ENCODE measurements around the gene HNRNPC.

The HNRNPC gene

DNA sequence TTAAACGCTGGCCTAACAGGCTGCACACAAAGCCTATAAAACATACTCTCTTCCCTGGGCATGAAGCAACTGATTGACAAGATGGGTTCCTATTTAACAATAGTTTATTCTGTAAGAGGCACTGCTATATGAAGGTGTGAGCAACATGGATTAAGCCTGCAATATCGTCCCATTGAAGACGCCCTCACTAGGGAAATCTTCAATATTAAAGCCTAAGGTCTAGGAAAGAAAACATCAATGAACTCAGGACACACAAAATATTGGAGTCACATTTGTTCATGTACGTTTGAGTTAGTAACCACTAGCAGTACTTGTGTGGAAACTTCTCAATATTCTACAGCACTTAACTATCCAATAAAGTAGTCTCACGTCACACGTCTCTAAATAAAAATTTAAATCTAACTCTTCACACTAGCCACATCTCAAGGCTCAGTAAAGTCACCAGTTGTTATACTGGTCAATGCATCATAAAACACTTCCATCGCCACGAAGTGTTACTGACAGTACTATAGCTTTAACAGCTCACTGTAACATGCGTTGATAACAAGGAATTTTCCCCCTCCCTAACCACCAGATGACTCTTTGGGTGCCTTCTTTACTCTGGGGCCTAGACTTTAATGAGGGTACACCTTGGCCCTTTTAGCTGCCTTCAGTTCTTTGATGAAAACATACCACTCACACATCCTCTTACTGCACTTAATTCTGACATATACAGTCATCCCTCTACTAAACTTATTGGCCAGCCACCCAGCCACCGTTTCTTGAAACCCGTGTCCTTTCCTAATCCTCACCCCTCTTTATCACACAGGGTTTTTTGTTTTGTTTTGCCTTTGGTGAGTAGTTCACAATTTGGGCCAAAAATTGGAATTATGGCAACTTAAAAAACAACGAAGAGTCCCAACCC is 63.3 kb downstream of the HNRNPC start:
- ChIA-PET CTCF (no interaction called here), POLR2A (no interaction called here)
- TF ChIP-seq LEF1 (IDR thresholded peaks at IDR 0.05; ENCODE audit: borderline replicate concordance) (no peak), FOXA1 (IDR thresholded peaks at IDR 0.05) (no peak), SUZ12 (IDR thresholded peaks at IDR 0.05) (no peak), BHLHE40 (IDR thresholded peaks at IDR 0.05; ENCODE audit: borderline replicate concordance) (no peak), ZNF384 (IDR thresholded peaks at IDR 0.05) (no peak), FOXM1 (IDR thresholded peaks at IDR 0.05; ENCODE audit: borderline replicate concordance) (no peak), CTBP1 (IDR thresholded peaks at IDR 0.05; ENCODE audit: borderline replicate concordance) (no peak), SP1 (IDR thresholded peaks at IDR 0.05) (no peak), NFRKB (IDR thresholded peaks at IDR 0.05) (no peak), ELF4 (IDR thresholded peaks at IDR 0.05) (no peak), ARNT (IDR thresholded peaks at IDR 0.05) (no peak), HDGF (IDR thresholded peaks at IDR 0.05; ENCODE audit: borderline replicate concordance) (no peak), FOXK2 (IDR thresholded peaks at IDR 0.05) (no peak)
- TF ChIP-seq, protein P1, sequence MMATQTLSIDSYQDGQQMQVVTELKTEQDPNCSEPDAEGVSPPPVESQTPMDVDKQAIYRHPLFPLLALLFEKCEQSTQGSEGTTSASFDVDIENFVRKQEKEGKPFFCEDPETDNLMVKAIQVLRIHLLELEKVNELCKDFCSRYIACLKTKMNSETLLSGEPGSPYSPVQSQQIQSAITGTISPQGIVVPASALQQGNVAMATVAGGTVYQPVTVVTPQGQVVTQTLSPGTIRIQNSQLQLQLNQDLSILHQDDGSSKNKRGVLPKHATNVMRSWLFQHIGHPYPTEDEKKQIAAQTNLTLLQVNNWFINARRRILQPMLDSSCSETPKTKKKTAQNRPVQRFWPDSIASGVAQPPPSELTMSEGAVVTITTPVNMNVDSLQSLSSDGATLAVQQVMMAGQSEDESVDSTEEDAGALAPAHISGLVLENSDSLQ (IDR thresholded peaks at IDR 0.05), result no peak
- no peak for DNase-seq (ENCODE audit: extremely low spot score)

DNA sequence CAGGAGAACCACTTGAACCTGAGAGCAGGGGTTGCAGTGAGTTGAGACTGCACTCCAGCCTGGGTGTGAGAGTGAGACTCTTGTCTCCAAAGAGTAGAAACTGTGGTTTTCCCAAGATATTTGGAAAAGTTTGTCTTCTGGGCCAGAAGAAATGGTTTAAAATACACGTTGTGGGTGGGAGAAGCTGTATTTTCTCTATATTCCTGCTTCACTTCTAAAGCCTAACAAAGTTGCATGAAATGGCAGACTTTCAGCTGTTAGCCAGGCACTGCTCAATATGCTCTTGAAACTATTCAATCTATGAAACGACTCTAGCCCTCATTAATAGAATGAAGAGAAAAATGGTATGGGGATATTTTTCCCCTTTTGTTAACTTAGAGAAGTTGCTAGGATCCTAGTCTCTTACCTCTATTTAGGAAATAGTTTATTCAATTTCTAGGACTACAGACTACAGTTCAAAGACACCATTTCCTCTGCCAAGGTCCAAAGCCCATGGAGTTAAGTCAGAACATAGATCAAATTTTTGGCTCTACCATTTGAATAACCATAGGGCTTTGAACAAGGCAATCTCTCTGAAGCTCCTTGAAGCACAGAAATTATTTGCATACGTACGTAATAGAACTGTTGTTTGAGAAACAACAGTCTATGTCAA is 64.1 kb downstream of the HNRNPC start:
- ChIA-PET CTCF (no interaction called here), POLR2A (no interaction called here)
- no peak for DNase-seq (ENCODE audit: extremely low spot score)
- TF ChIP-seq LEF1 (IDR thresholded peaks at IDR 0.05; ENCODE audit: borderline replicate concordance), result no peak
- no peak for TF ChIP-seq CTBP1 (IDR thresholded peaks at IDR 0.05; ENCODE audit: borderline replicate concordance)
- no peak for TF ChIP-seq SUZ12 (IDR thresholded peaks at IDR 0.05)
- TF ChIP-seq ZNF384 (IDR thresholded peaks at IDR 0.05), result no peak
- no peak for TF ChIP-seq NFRKB (IDR thresholded peaks at IDR 0.05)
- TF ChIP-seq L3MBTL2 (conservative IDR thresholded peaks at IDR 0.05), result no peak
- no peak for TF ChIP-seq BHLHE40 (IDR thresholded peaks at IDR 0.05; ENCODE audit: borderline replicate concordance)
- TF ChIP-seq SP1 (IDR thresholded peaks at IDR 0.05), result no peak
- TF ChIP-seq ARNT (IDR thresholded peaks at IDR 0.05), result no peak
- no peak for TF ChIP-seq FOXM1 (IDR thresholded peaks at IDR 0.05; ENCODE audit: borderline replicate concordance)
- TF ChIP-seq, protein P1 (IDR thresholded peaks at IDR 0.05), result no peak
- no peak for TF ChIP-seq TARDBP (IDR thresholded peaks at IDR 0.05)
- TF ChIP-seq HDGF (IDR thresholded peaks at IDR 0.05; ENCODE audit: borderline replicate concordance), result no peak

DNA sequence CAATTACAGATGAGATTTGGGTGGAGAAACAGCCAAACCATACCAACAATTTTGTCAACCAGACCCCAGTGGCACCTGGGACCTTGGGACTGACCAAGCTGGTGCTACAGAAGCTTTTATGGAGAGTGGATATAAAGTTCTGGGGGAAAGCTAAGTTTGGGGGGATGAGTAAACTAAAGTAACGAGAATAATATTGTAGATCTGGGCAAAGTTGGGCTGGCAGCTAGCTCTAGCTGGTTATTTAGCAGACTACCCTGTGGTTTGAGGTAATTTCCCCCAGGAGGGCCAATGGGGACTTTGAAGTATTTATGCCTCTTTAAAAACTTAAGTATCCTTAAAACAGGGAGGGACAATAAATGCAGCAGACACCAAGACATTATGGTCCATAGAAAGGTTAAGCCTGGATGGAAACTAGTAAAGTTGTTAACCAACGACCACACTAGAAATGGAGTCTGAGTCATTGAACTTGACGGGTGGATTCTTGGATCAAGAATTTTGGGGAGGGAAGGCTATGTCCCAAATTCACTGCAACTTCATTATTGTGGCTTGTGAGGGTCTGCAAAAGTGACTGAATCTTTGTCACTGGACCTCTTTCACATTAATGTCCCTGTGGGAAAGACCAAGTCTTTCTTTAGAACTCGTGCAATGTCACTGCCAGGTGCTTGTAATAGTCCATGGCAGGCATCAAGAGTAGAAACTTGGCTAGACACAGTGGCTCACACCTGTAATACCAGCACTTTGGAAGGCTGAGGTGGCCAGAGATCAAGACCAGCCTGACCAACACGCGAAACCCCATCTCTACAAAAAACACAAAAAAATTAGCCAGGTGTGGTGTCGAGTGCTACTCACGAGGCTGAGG is 64.8 kb downstream of the HNRNPC start:
- no peak for DNase-seq (ENCODE audit: extremely low spot score)
- ChIA-PET POLR2A (interaction anchor here (1.3 kb wide), 1 partner anchor 12 kb away, joined by 6 read pairs; no protein-coding TSS in a partner anchor), CTCF (interaction anchor here (0.6 kb wide), 1 partner anchor 109 kb away, joined by 3 read pairs; no protein-coding TSS in a partner anchor)
- TF ChIP-seq ELF4 (IDR thresholded peaks at IDR 0.05) (no peak), CTBP1 (IDR thresholded peaks at IDR 0.05; ENCODE audit: borderline replicate concordance) (no peak), TARDBP (IDR thresholded peaks at IDR 0.05) (no peak), FOXA1 (IDR thresholded peaks at IDR 0.05) (no peak), ZNF384 (IDR thresholded peaks at IDR 0.05) (no peak), L3MBTL2 (conservative IDR thresholded peaks at IDR 0.05) (no peak), SUZ12 (IDR thresholded peaks at IDR 0.05) (no peak), NFRKB (IDR thresholded peaks at IDR 0.05) (no peak)
- TF ChIP-seq, protein P1 (IDR thresholded peaks at IDR 0.05), result no peak

DNA sequence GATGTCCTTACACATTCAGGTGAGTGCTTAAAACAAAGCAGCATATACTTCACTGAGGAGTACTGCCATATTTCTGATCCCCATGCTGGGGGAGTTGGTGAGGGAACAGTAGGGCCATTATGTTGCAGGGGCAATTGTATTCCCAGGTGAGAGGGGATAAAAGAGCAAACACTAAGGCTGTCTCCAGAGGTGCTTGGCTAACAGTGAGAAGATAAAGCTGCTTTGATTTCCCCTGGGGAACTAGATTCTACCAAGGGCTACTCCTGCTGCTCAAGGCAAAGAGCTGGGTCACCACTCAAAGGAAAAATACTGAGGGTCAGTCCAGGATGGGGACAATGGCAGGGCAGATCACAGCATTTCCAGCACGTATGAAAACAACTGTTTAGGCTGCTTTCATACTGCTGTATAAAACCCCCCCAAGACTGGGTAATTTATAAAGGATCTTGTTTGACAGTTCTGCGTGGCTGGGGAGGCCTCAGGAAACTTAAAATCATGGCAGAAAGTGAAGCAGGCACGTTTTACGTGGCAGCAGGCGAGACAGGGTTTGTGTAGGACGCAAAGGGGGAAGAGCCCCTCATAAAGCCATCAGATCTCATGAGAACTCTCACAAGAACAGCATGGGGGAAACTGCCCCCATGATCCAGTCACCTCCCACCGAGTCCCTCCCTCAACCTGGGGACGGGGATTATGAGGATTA is 65.6 kb downstream of the HNRNPC start:
- DNase-seq (ENCODE audit: extremely low spot score), result no peak
- ChIA-PET POLR2A (interaction anchor here (1.3 kb wide), 1 partner anchor 11 kb away, joined by 6 read pairs; no protein-coding TSS in a partner anchor), CTCF (interaction anchor here (0.6 kb wide), 2 partner anchors 108 to 233 kb away, joined by 3 read pairs; no protein-coding TSS in a partner anchor)
- TF ChIP-seq FOXK2 (IDR thresholded peaks at IDR 0.05), result no peak
- no peak for TF ChIP-seq LEF1 (IDR thresholded peaks at IDR 0.05; ENCODE audit: borderline replicate concordance)
- TF ChIP-seq CTBP1 (IDR thresholded peaks at IDR 0.05; ENCODE audit: borderline replicate concordance), result no peak
- TF ChIP-seq L3MBTL2 (conservative IDR thresholded peaks at IDR 0.05), result no peak
- no peak for TF ChIP-seq SUZ12 (IDR thresholded peaks at IDR 0.05)
- TF ChIP-seq ELF4 (IDR thresholded peaks at IDR 0.05), result no peak
- TF ChIP-seq SP1 (IDR thresholded peaks at IDR 0.05), result no peak
- TF ChIP-seq, protein P1 (IDR thresholded peaks at IDR 0.05), result no peak
- no peak for TF ChIP-seq TARDBP (IDR thresholded peaks at IDR 0.05)
- no peak for TF ChIP-seq BHLHE40 (IDR thresholded peaks at IDR 0.05; ENCODE audit: borderline replicate concordance)
- no peak for TF ChIP-seq ZNF384 (IDR thresholded peaks at IDR 0.05)
- no peak for TF ChIP-seq HDGF (IDR thresholded peaks at IDR 0.05; ENCODE audit: borderline replicate concordance)
- no peak for TF ChIP-seq ARNT (IDR thresholded peaks at IDR 0.05)
- no peak for TF ChIP-seq NFRKB (IDR thresholded peaks at IDR 0.05)
- no peak for TF ChIP-seq FOXM1 (IDR thresholded peaks at IDR 0.05; ENCODE audit: borderline replicate concordance)
- TF ChIP-seq FOXA1 (IDR thresholded peaks at IDR 0.05), result no peak
